CD1c-positive myeloid dendritic cell (primary cell): Measurements from ENCODE around the gene CDC27.
"Not testable (repeated sequence)": the region's sequence is repeated elsewhere in the genome, so short reads cannot be mapped to it uniquely, and the experiment has no call there.

Source experiments
- DNase-seq: peaks from one replicate; pipeline ENCODE4 v3.0.0-alpha.2; 2016; ENCODE audit errors: extremely low spot score

The CDC27 gene

GRCh38 chr17:47188876-47189731 is at the start of gene CDC27:
TSS of gene CDC27 (minus strand) at chr17:47189295. CDS start at chr17:47189172, 123 bp downstream.
- DNase-seq = peak; percentile 100

- DNase-seq = no peak
These were observed 49.4 kb upstream of the CDC27 start for GRCh38 chr17:47238321-47239010.

GRCh38 chr17:47237841-47238240 is 48.7 kb upstream of the CDC27 start:
- no peak for DNase-seq

GRCh38 chr17:47235923-47236322 is 46.8 kb upstream of the CDC27 start:
- DNase-seq = no peak

GRCh38 chr17:47235506-47235905 is 46.4 kb upstream of the CDC27 start:
- no peak for DNase-seq

GRCh38 chr17:47232465-47232864 is 43.4 kb upstream of the CDC27 start:
- DNase-seq = no peak

- DNase-seq = no peak
These were observed 42.8 kb upstream of the CDC27 start for GRCh38 chr17:47231866-47232265.

- DNase-seq = no peak
These were observed 42.2 kb upstream of the CDC27 start for GRCh38 chr17:47231334-47231733.

GRCh38 chr17:47230864-47231263 is 41.8 kb upstream of the CDC27 start:
- no peak for DNase-seq

GRCh38 chr17:47229535-47230443 is 40.7 kb upstream of the CDC27 start:
- DNase-seq = peak; percentile 92

GRCh38 chr17:47227862-47228261 is 38.8 kb upstream of the CDC27 start:
- DNase-seq = no peak

- DNase-seq = no peak
These were observed 37.0 kb upstream of the CDC27 start for GRCh38 chr17:47225911-47226688.

GRCh38 chr17:47225436-47225858 is 36.4 kb upstream of the CDC27 start:
- DNase-seq = peak; percentile 85

- no peak for DNase-seq
These were observed 35.9 kb upstream of the CDC27 start for GRCh38 chr17:47224966-47225365.

GRCh38 chr17:47224077-47224476 is 35.0 kb upstream of the CDC27 start:
- not testable (repeated sequence) for DNase-seq

GRCh38 chr17:47223460-47223859 is 34.4 kb upstream of the CDC27 start:
- no peak for DNase-seq

- no peak for DNase-seq
These were observed 33.9 kb upstream of the CDC27 start for GRCh38 chr17:47223007-47223406.

- no peak for DNase-seq
These were observed 33.0 kb upstream of the CDC27 start for GRCh38 chr17:47222047-47222446.

GRCh38 chr17:47221154-47221553 is 32.1 kb upstream of the CDC27 start:
- DNase-seq = no peak

- DNase-seq = no peak
These were observed 31.5 kb upstream of the CDC27 start for GRCh38 chr17:47220531-47220999.
